NT2/D1 (cell line): ENCODE measurements around the gene KCNK7.
A peak's percentile ranks its signal among the peaks of the same experiment; 100 is the strongest.
"Not testable (repeated sequence)": the region's sequence is repeated elsewhere in the genome, so short reads cannot be mapped to it uniquely, and the experiment has no call there.

ENCODE experiments used
- DNase-seq: peaks from one replicate; pipeline ENCODE4 v3.0.0-alpha.2; 2011; ENCODE audit warnings: low read depth, low spot score
- H3K27me3 ChIP-seq: 2 replicates; pipeline ENCODE4 v1.6.0; 2011; ENCODE audit warnings: mild to moderate bottlenecking; ENCODE audit not compliant: insufficient read length, insufficient read depth
- H3K36me3 ChIP-seq: 2 replicates; pipeline ENCODE4 v1.6.1; 2011; ENCODE audit warnings: mild to moderate bottlenecking, low read length, mixed read lengths; ENCODE audit not compliant: insufficient read depth, insufficient read length
- H3K4me1 ChIP-seq: 2 replicates; pipeline ENCODE4 v1.5.1; 2011; ENCODE audit not compliant: insufficient read depth, insufficient read length
- H3K4me3 ChIP-seq: 2 replicates; pipeline ENCODE4 v1.5.1; 2011; ENCODE audit warnings: low read depth; ENCODE audit not compliant: insufficient read length
- H3K9ac ChIP-seq: 2 replicates; pipeline ENCODE4 v1.6.0; 2011; ENCODE audit warnings: low read depth; ENCODE audit not compliant: insufficient read length
- H3K9me3 ChIP-seq: 2 replicates; pipeline ENCODE4 v1.5.1; 2011; ENCODE audit warnings: mild to moderate bottlenecking, low read length; ENCODE audit not compliant: insufficient read depth
- SUZ12 ChIP-seq: IDR thresholded peaks from 2 replicates; pipeline ENCODE4 v1.6.1; 2011; ENCODE audit not compliant: insufficient read length, insufficient read depth; ENCODE audit errors: extremely low read depth
- YY1 ChIP-seq: IDR thresholded peaks from 2 replicates; pipeline ENCODE4 v1.6.1; 2011; ENCODE audit not compliant: insufficient read length, insufficient read depth
- ZNF274 ChIP-seq: IDR thresholded peaks from 2 replicates; pipeline ENCODE4 v1.6.1; 2011; ENCODE audit warnings: mild to moderate bottlenecking, low read depth, low read length

The KCNK7 gene

GRCh38 chr11:65639623-65640482 lies 44.3 kb upstream of the KCNK7 start:
- Histone ChIP-seq H3K4me3 (no peak overlapping the region), H3K36me3 (peaks cover 53% of the 10 kb centered on the region), H3K4me1 (peaks cover 40% of the 10 kb centered on the region), H3K9ac (peak overlapping the region; percentile 44), H3K27me3 (no peaks in the 10 kb centered on the region), H3K9me3 (no peaks in the 10 kb centered on the region)
- TF ChIP-seq YY1 (no peak), ZNF274 (no peak), SUZ12 (no peak)
- DNase-seq = no peak

GRCh38 chr11:65639228-65639597 lies 43.6 kb upstream of the KCNK7 start:
- Histone ChIP-seq H3K9ac (peak overlapping the region; percentile 89), H3K36me3 (peaks cover 57% of the 10 kb centered on the region), H3K4me1 (peaks cover 36% of the 10 kb centered on the region)
- H3K4me3 ChIP-seq, H3K9me3 ChIP-seq, DNase-seq, H3K27me3 ChIP-seq: not testable (repeated sequence)

GRCh38 chr11:65637794-65638419 lies 42.3 kb upstream of the KCNK7 start, which contains the start of gene SIPA1:
Gene SIPA1, plus strand, starts transcription at chr11:65638101. Its CDS starts 2,821 bp downstream, at chr11:65640922.
- peak within 1 kb of the TSS; percentile 89 for H3K9ac ChIP-seq
- no peaks in the 10 kb centered on the region for H3K9me3 ChIP-seq
- TF ChIP-seq YY1 (no peak), SUZ12 (no peak), ZNF274 (no peak)
- H3K4me1 ChIP-seq = peaks cover 27% of the 10 kb centered on the region
- H3K27me3 ChIP-seq = no peaks in the 10 kb centered on the region
- peak within 1 kb of the TSS; percentile 67 for H3K4me3 ChIP-seq
- DNase-seq = peak; percentile 91
- peaks cover 70% of the 10 kb centered on the region for H3K36me3 ChIP-seq

- no peaks in the 10 kb centered on the region for H3K9me3 ChIP-seq
- no peak for DNase-seq
- H3K9ac ChIP-seq = peak overlapping the region; percentile 71
- no peak overlapping the region for H3K4me3 ChIP-seq
- H3K4me1 ChIP-seq = peaks cover 23% of the 10 kb centered on the region
- H3K36me3 ChIP-seq = peaks cover 71% of the 10 kb centered on the region
- H3K27me3 ChIP-seq = no peaks in the 10 kb centered on the region
- no peak for TF ChIP-seq YY1
- no peak for TF ChIP-seq SUZ12
- TF ChIP-seq ZNF274 = no peak
Observed at GRCh38 chr11:65637032-65637557, 41.5 kb upstream of the KCNK7 start.

- no peak for TF ChIP-seq YY1
- peak overlapping the region; percentile 71 for H3K9ac ChIP-seq
- H3K4me1 ChIP-seq = peaks cover 19% of the 10 kb centered on the region
- no peak for DNase-seq
- H3K4me3 ChIP-seq = no peak overlapping the region
- H3K27me3 ChIP-seq = no peaks in the 10 kb centered on the region
- H3K36me3 ChIP-seq = peaks cover 74% of the 10 kb centered on the region
- no peaks in the 10 kb centered on the region for H3K9me3 ChIP-seq
Observed at GRCh38 chr11:65636108-65637031, 40.8 kb upstream of the KCNK7 start.

- Histone ChIP-seq H3K9me3 (no peaks in the 10 kb centered on the region), H3K9ac (peak overlapping the region; percentile 50), H3K4me3 (no peak overlapping the region), H3K27me3 (no peaks in the 10 kb centered on the region), H3K36me3 (peaks cover 78% of the 10 kb centered on the region), H3K4me1 (peaks cover 16% of the 10 kb centered on the region)
- no peak for TF ChIP-seq SUZ12
- no peak for DNase-seq
Observed at GRCh38 chr11:65634905-65635731, 39.5 kb upstream of the KCNK7 start.
